ENCODE measurements around the gene OCIAD1.

DNA sequence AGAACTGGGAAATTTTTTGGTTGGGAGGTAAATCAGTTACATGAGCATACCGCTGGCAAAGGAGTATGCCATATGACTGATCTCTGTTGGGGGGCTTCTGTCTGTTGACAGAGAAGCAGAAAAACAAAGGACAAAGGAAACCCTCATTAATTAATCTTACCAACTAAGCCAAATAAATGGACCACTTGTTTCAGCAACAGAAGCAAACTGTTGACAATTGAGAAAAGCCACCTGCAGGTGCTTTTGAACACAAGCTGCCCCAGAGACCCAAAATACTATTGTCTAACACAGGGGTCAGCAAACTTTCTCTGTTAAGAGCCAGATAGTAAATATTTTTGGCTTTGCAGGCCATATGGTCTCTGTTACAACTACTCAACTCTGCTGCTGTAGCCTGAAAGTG, 43.8 kb upstream of the OCIAD1 start:
- TF ChIP-seq, protein P1, sequence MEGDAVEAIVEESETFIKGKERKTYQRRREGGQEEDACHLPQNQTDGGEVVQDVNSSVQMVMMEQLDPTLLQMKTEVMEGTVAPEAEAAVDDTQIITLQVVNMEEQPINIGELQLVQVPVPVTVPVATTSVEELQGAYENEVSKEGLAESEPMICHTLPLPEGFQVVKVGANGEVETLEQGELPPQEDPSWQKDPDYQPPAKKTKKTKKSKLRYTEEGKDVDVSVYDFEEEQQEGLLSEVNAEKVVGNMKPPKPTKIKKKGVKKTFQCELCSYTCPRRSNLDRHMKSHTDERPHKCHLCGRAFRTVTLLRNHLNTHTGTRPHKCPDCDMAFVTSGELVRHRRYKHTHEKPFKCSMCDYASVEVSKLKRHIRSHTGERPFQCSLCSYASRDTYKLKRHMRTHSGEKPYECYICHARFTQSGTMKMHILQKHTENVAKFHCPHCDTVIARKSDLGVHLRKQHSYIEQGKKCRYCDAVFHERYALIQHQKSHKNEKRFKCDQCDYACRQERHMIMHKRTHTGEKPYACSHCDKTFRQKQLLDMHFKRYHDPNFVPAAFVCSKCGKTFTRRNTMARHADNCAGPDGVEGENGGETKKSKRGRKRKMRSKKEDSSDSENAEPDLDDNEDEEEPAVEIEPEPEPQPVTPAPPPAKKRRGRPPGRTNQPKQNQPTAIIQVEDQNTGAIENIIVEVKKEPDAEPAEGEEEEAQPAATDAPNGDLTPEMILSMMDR (IDR thresholded peaks at IDR 0.05), result no peak
- no peak for TF ChIP-seq POLR2A (IDR thresholded peaks at IDR 0.05)
